Right kidney (tissue), 1 donor: Measurements from ENCODE around the gene FZR1.

Experiments
- DNase-seq: peaks from one replicate; pipeline ENCODE4 v3.0.0-alpha.2; 2016

Gene FZR1

DNA sequence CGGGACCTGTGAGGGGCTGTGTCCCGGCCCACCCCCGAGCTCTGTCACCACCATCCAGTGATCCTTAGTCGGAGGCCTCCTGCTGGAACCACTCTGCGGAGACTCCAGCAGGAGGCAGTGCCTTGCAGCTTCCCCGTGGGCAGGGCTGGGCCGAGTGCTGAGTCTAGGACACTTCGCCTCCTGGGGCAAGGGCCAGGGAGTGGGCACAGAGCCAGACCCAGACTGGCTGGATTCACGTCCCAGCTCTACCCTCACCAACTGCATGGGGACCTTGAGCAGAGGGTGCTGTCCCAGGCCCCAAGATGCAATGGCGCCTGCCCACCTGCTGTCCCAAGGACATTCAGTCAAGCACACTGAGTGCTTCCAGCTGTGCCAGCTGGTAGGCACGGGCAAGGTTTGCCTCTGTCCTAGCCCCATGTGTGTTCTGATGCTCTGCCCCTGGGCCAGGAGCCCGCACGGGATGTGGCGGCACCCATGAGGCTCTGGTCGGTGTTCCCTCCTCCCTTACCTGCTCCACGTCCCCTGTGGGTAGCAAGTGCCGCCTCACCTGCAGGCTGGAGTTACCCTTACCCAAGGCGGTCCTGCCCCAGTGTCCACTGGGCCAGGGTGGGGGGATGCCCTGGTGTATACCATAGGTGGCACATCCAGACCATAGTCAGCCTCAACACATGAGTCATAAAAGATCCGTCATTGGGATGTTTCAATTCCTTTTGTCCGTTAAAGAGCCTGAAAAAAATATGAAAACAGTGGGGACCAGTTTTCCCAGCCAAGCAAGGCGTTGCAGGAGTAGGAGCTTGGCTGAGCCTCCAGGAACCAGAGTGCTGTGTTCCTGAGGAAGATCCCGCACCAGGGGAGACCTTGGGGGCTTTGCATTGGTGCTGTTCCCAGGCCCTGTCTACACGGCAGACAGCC is 7.4 kb downstream of the FZR1 start:
- no peak for DNase-seq

DNA sequence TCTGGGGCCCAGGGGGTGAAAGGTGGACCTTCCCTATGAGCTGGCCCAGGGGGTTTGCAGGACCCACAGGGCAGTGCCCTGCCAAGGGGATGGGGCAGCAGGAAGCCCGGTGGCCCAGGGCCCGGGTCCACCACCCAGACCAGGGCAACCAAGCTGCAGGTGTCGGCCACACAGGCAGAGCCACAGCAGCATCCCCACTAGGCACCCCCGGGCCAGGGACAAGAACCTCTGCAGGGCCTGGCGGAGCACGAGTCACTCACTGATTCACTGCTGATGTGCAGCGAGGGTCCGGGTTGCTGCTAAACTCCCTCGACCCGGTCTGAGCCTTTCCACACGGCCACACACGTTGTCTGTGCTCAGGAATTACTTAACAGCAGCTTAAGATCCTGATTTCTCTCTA is 8.8 kb downstream of the FZR1 start:
- DNase-seq, result no peak

DNA sequence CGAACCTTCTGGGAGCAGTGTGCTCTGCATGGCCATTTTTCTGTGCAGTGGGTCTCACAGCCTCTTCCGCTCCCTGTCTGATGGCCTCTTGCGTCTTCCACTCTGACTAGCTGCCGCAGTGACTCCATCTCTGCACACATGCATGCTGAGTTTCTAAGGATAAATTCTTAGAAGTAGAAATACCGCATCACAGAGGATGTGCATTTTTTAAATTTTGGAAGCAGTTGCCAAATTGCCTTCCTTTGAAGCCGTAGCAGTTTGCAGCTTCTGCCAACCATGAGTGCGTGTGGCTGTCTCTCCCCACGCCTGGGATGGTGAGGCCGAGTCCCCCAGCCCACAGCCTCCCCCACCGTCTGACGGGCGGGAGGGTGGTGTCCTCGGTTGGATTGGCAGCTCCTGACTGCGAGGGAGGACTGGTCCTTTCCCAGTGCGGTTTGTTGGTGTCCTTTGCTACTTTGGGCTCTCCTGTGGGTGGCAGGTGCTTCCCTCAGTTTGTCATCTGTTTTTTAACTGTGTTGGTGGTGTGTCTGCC is 9.8 kb downstream of the FZR1 start:
- DNase-seq, result no peak

DNA sequence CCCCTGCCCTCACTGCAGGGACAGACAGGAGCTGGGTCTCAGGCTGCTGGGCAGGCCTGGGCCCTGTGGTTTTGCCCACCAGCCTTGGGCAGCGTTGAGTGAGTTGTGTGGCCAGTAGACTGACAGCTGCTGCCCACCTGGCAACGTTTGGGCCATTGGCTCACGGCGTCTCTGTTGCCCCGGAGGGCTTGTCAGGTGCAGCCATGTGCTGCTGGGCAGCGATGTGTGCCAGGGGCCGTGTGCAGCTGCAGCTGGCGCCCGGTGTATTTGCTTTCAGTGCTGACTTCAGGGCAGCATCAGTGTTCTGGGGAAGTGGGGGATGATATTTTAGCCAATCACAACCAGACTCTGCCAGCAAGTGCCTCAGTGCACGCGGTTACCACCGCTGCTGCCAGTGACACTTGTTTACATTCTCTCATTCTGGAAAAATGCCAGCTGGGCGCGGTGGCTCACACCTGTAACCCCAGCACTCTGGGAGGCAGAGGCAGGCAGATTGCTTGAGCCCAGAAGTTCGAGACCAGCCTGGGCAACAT is 10.6 kb downstream of the FZR1 start:
- no peak for DNase-seq

DNA sequence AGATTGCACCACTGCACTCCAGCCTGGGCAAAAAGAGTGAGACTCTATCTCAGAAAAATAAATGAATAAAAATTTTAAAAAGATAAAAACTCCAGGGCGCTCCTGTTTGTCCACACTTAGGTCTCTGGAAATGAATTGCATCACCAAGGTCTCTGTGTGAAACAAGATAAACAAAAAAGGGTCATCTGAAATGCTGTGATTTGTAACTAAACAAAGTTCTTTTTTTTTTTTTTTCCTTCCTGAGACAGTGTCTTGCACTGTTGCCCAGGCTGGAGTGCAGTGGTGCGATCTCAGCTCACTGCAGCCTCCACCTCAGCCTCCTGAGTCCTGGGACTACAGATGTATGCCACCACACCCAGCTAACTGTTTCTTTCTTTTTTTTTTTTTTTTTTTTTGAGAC is 11.5 kb downstream of the FZR1 start:
- DNase-seq, result no peak

DNA sequence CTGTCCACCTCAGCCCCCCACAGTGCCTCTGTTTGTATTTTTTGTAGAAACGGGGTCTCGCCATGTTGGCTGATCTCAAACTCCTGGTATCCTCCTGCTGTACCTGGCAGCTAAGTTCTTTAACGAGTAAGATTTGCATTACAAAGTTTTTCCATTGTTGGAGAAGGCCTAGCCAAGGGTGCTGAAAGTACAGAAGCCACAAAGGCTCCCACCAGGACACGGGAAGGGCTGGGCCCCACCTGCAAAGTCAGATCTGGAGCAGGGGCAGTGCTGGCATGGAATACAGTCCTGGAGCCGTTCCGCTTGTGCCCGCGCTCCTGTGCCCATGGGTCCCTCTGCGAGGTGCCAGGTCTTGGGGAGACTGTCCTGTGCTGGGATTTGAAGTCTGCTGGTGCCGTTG is 12.1 kb downstream of the FZR1 start:
- no peak for DNase-seq

DNA sequence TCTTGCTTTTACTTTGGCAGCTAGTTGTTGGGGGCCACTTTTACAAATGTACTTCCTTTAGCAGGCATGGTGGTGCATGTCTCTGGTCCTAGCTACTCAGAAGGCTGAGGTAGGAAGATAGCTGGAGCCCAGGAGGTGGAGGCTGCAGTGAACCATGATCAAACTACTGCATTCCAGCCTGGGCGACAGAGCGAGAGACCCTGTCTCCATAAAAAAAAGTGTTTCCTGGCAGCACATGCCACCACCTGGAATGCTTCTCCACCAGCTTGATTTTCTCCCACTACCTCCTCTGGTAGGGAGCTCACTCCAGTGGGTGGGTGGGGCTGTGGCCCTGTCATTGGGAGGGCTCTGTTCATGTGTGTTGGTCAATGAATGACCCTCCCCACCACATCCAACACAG is 12.5 kb downstream of the FZR1 start:
- no peak for DNase-seq

DNA sequence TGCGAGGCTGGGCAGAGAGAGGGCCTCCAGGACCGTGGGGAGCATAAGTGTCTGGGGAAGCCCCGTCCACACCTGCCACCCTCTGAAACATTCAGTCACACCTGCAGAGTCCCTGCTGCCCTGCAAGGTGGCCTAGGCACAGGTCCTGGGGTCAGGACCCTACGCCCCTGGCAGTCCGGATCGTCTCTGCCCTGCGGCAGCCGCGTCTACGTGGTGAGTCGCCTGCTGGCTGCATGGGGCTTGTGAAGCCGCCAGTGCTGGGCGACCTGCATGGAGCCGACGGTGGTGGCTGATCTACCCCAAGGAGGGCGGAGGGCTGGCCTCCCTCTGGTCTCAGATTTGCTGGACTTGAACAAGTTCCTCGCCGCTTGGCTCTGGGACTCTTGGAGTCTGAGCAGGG is 13.0 kb downstream of the FZR1 start:
- DNase-seq, result no peak

DNA sequence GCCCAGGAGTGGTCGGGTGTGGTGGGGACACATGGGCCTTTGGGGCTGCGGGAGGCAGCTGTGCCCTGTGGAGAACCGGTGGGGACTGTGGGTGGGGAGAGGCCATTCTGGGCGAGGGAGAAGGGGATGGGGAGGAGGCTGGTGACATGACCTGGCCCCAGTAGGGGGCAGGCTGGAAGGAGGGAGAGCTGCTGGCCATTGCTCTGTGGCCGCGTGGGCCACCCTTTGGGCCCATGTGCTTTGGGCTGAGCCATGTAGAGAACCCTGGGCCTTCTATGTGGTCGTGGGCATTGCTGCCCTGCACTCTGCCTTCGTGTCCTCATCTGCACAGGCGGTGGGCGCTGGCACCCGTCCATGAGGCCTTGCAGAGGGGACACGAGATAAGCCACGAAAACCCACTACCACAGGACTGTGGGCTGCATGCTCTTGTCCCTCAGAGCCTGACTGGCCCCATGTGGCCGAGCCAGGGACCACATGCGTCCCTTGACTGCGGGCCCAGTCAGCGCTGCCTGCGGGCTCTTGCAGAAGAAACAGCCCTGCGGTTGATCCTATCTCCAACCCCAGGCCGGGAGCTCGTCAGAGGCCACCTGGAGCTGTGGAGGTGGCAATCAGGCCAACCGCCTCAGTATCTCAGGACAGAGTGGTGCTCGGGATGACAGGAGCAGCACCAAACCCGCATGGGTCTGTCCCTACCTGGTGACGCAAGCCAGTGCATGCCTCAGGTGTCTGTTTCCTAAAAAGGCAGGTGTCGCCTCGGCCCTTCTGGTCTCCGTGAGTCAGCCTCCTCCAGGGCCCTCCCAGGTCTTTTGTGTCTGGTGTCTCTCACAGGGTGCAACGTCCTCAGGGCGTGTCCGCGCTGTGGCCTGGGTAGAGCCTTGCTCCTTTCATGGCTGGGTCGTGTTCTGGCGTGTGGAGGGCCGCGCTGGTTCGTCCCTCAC is 14.3 kb downstream of the FZR1 start:
- no peak for DNase-seq

DNA sequence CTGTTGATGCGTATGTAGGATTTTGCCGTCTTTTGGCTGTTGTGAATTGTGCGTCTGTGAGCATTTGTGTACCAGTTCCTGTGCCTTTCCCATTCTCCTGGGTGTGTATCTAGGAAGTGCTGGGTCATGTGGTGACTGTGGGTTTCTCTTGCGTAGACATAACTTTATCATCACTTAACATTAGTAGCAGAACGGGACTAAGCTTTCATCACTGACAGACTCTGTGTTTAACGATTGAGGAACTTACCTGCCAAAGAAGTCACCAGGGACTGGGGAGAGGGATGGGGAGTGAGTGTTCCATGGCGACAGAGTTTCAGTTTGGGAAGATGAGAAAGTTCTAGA is 15.0 kb downstream of the FZR1 start:
- DNase-seq, result no peak

DNA sequence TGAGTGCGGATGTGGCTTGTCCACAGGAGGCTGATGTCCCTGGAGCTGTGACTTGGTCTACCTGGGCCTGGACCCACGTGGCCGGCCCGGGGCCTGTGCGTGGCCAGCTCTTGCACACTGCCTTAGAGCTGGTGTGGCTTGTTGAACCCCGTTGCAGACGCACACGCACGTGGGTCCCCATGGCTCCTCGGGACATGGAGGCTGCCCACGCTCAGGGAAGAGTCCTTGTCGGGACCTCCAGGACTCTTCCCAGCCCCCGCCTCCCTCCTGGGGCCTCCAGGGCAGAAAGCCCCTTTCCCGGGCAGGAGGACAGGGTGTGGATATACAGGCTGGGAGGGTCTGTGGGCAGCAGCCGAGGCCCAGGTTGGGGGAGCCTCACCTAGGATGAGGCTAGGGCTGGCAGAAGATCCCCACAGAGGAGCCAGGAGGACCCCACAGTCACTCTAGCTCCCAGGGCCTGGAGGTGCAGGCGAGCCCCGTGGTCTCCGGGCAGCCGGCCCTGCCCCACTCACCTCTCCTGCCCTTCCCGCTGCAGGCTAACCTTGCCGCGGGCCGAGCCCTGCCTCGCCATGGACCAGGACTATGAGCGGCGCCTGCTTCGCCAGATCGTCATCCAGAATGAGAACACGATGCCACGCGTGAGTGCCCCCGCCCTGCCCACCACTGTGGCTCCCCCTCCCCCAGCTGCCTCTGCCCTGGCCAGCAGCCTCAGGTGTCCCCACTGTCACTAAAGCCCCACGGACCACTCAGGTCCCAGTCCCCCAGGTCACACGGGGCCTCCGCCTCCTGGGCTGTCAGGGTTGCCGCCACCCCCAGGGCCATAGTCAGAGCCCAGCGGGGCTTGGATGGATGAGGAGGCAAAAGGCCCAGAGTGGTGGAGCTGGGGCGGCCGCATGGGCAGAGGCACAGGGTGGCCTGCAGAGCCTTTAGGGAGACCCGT is 16.6 kb downstream of the FZR1 start:
- no peak for DNase-seq

DNA sequence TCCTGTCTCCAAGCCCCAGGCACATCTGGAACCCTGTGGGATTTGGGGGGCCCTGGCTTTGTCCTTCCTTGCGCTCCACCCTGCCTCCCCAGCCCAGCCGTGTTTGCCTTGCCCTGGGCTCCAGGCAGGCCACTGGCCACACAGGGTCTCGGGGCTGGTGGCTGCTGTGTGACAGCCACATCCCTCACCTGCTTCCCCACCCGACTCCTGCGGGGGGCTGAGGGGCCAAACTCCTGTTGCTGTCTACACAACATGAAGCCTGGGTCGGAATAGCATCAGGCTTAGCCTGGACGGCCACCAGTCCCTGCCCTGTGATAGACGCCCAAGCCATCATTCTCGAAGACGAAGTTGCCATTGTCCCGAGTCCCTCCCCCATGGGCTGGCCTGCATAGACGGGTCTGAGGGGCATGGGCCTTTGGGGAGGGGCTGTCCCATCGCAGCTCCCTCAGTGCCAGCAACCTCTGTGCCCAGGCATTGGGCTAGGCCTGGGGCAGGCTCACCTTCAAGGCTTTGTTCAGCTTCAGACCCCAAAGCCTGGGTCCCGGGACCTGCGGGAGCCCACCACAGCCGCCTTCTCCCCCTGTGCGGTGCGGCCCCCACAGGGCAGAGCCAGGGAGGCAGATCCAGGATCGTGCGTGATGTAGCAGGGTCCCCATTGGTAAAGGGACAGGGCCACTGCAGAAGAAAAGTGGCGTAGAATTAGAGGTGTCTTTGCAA is 17.4 kb downstream of the FZR1 start:
- DNase-seq, result no peak

DNA sequence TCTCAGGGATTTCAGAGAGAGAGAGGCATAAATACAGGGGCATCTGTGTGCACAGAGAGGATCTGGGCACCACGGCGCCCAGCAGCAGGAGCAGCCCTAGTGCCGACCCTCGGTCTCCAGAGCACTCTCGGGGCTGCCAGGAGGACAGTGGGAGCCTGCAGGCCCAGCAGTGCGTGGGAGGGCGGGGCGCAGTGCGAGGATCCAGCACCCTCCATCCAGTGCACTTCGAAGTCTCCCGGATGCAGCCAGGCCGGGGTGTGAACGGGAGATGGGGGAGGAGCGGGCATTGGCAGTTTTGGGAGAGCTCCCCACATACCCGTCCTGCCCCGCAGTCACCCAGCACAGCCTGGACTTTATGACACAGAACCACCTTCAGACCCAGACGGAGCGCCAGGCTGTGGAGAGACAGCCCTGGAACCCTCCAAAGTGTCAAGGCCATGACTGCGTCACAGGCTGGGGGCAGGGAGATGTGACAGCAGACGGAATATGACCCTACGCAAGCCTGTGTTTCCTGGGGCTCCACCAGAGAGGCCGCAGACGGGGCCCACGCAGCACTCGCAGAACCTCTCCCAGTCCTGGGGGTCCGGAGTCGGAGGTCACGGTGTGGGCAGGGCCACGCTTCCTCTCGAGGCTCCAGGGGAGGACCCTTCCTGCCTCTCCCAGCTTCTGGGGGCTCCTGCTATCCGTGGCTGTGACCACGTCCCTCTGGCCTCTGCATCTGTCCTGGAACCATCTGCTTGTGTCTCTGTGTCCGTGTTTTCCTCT is 18.1 kb downstream of the FZR1 start:
- no peak for DNase-seq

DNA sequence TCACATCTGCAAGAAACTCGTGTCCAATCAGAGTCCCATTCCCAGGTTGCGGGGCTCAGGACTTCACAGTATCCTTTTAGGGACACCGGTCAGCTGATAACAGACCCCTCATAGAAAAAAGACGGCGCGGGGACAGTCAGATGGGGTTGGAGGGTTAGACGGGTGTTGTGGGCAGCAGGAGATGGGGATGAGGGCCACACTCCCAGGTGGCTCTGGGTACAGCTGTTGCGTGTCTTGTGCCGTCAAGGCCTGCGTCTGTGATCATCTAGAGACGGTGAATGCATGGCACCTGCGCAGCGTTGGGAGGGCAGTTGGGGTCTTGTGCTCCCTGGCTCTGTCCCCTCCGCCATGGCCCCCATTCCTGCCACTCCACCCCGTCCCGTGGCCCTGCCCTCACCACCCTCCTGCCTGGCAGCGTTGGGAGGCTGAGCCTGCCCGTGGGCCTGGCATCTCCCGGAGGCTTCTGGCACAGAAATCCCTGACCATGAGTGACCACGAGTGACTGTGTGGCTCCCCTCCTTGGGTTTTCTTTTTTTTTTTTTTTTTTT is 18.9 kb downstream of the FZR1 start:
- DNase-seq, result no peak

DNA sequence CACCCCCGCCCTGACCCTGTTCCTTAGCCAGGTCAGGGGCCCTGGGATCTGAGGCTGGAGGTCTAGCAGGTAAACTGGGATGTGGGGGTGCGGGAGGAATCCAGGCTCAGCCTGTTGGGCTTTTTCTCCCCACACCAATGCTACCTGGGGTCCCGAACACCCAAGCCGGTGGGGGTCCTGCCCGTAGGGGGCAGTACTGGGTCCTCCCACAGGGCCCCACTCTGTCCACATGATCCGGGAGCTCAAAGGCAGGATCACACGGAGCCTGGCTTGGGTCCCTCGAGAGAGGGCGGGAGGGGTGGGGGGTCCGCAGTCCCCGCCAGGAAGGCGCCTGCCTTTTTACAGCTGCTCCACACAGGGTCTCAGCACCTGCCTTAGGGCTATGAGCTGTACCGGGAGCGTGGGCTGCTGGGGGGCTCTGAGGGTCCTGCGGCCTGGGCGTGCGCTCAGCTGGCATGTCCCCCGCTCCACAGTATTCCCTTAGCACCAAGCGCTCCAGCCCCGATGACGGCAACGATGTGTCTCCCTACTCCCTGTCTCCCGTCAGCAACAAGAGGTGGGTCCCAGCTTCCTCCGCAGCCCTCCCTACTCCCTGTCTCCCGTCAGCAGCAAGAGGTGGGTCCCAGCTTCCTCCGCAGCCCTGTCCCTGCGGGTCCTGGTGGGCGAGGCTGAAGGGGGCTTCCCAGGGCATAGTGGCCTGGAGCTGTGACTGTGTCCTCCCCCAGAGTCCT is 20.6 kb downstream of the FZR1 start:
- no peak for DNase-seq

DNA sequence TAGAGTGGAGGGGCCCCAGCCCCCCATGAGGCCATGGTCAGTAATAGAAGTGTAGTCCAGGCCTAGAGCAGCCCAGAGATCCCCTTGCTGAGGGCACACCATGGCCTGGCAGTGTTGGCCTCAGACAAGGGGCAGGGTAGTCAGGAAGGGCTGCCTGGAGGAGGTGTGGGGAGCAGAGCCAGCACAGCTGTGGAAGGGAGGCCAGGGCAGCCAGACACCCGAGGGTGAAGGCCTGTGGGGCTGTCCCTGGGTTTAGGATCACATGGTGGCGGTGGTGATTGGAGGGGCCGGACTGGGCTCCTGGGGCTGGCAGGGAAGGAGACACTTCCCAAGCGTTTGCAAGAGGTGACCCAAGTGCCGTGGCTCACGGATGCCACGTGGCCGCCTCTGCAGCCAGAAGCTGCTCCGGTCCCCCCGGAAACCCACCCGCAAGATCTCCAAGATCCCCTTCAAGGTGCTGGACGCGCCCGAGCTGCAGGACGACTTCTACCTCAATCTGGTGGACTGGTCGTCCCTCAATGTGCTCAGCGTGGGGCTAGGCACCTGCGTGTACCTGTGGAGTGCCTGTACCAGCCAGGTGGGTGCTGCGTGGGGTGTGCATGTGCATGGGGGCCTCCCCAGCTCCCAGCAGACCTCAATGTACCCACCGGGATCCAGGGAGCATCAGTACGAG is 21.3 kb downstream of the FZR1 start:
- no peak for DNase-seq

DNA sequence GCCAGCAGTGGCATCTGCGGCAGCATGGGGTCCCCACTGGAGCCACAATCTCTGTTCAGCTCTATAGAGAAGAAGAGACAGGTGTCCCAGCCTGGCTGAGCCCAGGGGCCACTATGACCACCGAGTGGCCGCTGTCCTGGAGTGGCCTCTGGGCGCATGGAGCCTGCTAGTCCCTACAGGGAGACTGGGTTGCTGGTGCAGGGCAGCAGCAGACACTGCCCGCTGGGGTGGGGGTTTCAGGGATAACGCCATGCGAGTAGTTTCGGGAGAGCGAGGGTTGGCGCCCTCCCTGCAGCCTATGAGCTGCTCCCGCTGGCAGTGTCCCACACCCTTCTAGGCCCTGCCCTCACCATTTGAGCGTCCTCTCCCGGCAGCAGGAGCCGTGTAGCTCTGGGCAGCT is 22.0 kb downstream of the FZR1 start:
- DNase-seq, result no peak

DNA sequence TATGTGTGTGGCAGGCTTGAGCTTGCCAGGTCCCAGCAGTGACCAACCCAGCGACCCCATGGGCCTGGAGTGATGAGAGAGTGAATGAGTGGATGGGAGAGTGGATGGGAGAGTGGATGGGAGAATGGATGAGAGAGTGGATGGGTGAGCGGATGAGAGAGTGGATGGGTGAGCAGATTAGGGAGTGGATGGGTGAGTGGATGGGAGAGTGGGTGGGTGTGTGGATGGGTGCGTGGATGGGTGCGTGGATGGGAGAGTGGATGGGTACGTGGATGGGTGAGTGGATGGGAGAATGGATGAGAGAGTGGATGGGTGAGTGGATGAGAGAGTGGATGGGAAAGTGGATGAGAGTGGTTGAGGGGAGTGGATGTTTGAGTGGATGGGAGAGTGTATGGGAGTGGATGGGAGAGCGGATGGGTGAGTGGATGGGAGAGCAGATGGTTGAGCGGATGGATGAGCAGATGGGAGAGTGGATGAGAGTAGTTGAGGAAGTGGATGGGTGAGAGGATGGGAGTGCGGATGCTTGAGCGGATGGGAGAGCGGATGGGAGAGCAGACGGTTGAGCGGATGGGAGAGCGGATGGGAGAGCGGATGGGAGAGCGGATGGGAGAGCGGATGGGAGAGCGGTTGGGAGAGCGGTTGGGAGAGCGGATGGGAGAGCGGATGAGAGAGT is 22.6 kb downstream of the FZR1 start:
- no peak for DNase-seq
